Measurements from ENCODE around the gene SLC6A9.

DNA sequence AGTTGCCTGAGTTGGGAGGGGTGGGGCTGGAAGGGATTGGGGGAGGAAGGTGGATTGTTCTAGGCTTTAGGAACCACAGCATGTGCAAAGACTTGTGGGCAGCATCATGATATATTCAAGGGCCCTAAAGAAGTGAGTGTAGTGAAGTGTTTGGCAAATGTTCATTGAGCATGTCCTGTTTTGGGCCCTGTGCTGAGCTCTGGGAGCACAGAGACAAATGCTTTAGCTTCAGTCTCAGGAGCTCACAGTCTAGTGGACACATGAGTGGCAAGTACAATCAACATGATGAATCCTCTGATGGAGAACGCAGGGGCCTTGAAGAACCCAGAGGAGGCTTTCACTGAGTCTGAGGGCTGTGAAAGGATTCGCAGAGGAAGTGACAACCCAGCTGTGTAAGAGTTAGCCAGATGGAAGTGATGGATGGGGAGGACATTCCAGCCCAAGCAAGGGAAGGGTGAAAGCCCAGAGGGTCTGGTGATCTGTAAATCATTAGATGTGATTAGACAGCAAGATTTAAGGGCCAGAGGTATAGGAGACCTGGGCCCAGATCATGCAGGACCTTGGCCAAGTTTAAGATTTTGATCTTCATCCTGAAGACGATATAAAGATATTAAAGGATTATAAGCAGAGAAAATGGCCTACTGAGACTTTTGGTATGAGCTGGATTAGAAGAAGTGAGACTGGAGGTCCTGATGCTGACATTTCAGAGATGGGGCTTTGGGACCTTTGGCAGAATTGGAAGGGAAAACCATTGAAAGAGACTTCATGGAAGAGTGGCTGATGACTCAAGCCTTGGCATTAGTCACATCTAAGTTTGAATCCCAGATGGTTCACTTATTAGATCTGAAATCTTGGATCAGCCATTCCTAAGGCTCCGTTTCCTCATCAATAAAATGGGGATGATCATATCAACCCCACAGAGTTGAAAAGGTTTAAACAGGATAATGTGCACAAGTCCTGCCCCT lies 80.0 kb downstream of the SLC6A9 start:
- TF ChIP-seq SIN3A (IDR thresholded peaks at IDR 0.05; ENCODE audit: borderline replicate concordance, insufficient read depth, low read depth, low read length), result no peak
- TF ChIP-seq, protein P1, sequence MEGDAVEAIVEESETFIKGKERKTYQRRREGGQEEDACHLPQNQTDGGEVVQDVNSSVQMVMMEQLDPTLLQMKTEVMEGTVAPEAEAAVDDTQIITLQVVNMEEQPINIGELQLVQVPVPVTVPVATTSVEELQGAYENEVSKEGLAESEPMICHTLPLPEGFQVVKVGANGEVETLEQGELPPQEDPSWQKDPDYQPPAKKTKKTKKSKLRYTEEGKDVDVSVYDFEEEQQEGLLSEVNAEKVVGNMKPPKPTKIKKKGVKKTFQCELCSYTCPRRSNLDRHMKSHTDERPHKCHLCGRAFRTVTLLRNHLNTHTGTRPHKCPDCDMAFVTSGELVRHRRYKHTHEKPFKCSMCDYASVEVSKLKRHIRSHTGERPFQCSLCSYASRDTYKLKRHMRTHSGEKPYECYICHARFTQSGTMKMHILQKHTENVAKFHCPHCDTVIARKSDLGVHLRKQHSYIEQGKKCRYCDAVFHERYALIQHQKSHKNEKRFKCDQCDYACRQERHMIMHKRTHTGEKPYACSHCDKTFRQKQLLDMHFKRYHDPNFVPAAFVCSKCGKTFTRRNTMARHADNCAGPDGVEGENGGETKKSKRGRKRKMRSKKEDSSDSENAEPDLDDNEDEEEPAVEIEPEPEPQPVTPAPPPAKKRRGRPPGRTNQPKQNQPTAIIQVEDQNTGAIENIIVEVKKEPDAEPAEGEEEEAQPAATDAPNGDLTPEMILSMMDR (IDR thresholded peaks at IDR 0.05), result no peak
- no peak for TF ChIP-seq POLR2AphosphoS5 (IDR thresholded peaks at IDR 0.05; ENCODE audit: low read depth, low read length)
- TF ChIP-seq, protein P2, sequence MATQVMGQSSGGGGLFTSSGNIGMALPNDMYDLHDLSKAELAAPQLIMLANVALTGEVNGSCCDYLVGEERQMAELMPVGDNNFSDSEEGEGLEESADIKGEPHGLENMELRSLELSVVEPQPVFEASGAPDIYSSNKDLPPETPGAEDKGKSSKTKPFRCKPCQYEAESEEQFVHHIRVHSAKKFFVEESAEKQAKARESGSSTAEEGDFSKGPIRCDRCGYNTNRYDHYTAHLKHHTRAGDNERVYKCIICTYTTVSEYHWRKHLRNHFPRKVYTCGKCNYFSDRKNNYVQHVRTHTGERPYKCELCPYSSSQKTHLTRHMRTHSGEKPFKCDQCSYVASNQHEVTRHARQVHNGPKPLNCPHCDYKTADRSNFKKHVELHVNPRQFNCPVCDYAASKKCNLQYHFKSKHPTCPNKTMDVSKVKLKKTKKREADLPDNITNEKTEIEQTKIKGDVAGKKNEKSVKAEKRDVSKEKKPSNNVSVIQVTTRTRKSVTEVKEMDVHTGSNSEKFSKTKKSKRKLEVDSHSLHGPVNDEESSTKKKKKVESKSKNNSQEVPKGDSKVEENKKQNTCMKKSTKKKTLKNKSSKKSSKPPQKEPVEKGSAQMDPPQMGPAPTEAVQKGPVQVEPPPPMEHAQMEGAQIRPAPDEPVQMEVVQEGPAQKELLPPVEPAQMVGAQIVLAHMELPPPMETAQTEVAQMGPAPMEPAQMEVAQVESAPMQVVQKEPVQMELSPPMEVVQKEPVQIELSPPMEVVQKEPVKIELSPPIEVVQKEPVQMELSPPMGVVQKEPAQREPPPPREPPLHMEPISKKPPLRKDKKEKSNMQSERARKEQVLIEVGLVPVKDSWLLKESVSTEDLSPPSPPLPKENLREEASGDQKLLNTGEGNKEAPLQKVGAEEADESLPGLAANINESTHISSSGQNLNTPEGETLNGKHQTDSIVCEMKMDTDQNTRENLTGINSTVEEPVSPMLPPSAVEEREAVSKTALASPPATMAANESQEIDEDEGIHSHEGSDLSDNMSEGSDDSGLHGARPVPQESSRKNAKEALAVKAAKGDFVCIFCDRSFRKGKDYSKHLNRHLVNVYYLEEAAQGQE (IDR thresholded peaks at IDR 0.05; ENCODE audit: insufficient read depth in 1 of 2, low read depth in 2 of 2, low read length in 1 of 2), result no peak

All from Panc1 (cell line).